Cardiac fibroblast (primary cell): ENCODE data around the gene SCAMP1.

Experiments
- DNase-seq, 2 donors: peaks; one replicate each; pipeline versions ENCODE4 v3.0.0 to v3.0.0-alpha.2; 2010; ENCODE audit warnings: low read depth in 2 of 2
- H3K4me3 ChIP-seq, 2 donors: replicated peaks in 1 of 2; 1 replicate in 1 of 2; 2 replicates in 1 of 2; pipeline ENCODE4 v1.5.1; 2011; ENCODE audit warnings: low read depth in 2 of 2, low read length in 2 of 2, mild to moderate bottlenecking in 2 of 2, moderate library complexity in 1 of 2
- CTCF ChIP-seq: IDR thresholded peaks from one replicate; pipeline ENCODE4 v1.5.1; 2011; ENCODE audit warnings: low read depth, mild to moderate bottlenecking, low read length, inconsistent platforms

SCAMP1 gene

GRCh38 chr5:78416677-78417425 lies 56.4 kb downstream of the SCAMP1 start:
- TF ChIP-seq CTCF: no peak
- DNase-seq: peak; percentile 62 to 66
- H3K4me3 ChIP-seq: no peak overlapping the region

DNA sequence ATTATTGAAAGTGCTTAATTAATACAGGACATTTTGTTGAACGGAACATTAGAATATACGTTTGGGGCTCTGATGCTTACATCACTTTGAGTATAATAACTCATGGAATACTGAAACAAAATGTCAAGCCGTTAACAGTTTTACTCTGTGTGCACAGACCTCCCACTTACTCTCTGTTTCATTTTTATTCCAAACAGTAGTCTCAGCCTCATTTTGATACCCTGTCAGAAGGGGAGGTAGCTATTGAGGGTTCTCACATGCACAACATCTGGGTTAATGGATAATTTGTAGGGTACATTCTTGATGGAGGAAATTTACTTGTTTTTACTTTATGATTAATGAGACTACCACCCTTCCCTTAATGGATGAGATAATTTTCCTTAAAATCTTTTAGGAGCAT lies 59.0 kb downstream of the SCAMP1 start:
- DNase-seq: no peak
- TF ChIP-seq CTCF: no peak
- no peak overlapping the region for H3K4me3 ChIP-seq

GRCh38 chr5:78420548-78420947 lies 60.1 kb downstream of the SCAMP1 start:
- DNase-seq: no peak
- TF ChIP-seq CTCF: no peak
- no peak overlapping the region for H3K4me3 ChIP-seq

- DNase-seq: no peak
- H3K4me3 ChIP-seq: no peak overlapping the region
- TF ChIP-seq CTCF: no peak
Observed at GRCh38 chr5:78424665-78425064, 64.2 kb downstream of the SCAMP1 start.

DNA sequence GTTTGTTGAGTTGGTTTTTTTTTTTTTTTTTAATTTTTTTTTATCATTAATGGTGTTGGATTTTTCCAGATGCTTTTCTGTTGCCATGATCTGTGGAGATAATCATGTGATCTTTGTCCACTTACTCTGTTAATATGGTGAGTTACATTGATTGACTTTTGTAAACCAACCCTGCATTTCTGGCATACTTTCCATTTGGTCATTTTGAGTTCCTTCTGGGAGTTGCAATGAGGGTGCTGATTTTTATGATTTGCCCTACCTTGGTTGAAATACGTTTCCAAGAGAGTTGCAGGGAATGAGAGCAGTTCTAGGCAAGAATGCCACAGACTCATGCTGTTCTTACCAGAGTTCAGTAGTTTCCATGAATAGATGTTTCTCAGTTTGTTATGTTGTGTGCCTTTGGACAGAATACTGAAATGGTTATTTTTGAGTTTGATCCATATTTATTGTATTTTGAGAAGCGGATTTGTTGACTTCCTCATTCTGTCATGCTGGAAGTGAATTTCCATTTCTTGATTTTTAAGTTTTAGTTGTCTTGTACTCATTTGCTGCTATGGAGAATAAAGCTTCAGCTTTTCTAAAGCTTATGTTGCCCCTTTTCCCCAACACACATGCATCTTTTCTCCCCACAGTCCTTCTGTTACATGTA lies 69.0 kb downstream of the SCAMP1 start:
- DNase-seq: no peak
- TF ChIP-seq CTCF: no peak
- H3K4me3 ChIP-seq: no peak overlapping the region

DNA sequence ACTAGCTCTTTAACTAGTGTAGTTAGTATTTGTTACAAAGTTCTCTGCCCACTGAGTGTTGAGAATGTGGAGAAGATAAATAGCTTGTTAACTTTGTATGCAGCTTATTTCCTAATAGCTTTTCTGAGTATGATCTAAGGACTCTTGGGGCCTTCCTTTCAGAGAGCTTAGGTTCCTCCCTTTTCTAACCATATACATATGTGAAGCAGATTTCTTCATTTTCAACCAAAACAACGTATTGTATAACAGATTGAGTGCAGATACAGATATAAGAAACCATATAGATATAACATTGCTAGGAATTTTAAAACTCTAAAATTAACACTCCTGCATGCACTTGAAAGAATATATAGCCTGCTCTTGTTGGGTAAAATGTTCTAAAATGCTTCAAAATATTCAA lies 70.4 kb downstream of the SCAMP1 start:
- no peak for TF ChIP-seq CTCF
- H3K4me3 ChIP-seq: no peak overlapping the region
- no peak for DNase-seq
